ENCODE measurements around the gene OAS3.
"Not testable (repeated sequence)": the region's sequence is repeated elsewhere in the genome, so short reads cannot be mapped to it uniquely, and the experiment has no call there.

OAS3 gene

DNA sequence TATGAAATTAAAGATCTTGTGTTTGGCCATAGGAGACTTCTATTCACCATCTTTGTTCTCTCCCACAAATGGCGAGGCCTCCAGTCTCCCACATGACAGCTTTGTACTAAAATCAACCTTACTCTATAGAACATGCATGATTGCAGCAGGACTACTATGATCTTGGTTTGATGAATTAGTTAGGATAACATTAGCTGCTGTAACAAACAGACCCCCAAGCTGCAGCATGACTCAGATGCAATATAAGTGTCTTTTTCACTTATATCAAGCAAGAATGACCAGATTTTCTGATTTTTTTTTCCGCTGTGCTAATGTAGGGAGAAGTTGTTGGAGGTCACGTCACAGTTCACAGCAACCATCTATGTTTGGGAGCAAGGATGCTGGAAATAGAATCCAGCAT is 10.8 kb upstream of the OAS3 start:
- no peak for DNase-seq (ENCODE audit: low spot score)

GRCh38 chr12:112927925-112928324 is 10.3 kb upstream of the OAS3 start:
- DNase-seq (ENCODE audit: low spot score), result no peak

DNA sequence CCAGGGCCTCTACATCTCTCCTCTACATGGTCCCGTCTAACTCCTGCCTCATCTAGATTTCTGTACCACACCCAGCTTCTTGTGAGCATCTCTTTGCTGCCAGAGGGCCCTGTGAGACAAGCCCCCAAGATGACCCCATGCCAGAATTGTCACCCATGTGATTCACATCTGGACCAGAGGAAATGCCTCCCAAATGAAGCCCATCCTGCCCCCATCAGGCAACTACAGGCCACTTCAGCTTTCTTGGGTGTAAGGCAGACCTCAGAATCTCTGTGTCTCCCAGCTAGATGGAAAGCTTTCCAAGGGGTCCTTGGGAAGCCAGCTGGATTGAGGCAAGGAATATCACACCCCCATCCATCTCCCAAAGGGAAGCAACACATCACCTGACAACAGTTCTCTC is 9.3 kb upstream of the OAS3 start:
- no peak for DNase-seq (ENCODE audit: low spot score)

- no peak for DNase-seq (ENCODE audit: low spot score)
These were observed 8.6 kb upstream of the OAS3 start for GRCh38 chr12:112929715-112930114.

DNA sequence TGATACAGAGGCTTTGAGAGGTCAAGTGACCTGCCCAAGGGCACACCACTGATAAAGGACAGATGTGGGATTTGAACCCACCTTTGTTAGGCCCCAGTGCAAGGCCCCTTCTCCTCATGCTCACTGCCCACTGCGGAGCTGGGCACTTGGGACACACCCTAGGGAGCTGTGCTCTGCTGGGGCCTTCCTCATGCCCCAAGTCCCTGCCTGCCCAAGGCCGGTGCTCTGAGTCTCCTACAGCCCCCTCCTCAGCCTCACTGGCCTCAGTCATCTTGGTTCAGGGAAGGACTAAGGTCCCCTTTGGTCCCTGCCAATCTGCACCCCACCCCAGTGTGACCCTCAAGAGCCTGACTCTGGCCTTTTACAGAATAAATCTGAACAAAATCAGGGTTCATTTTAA is 7.9 kb upstream of the OAS3 start:
- no peak for DNase-seq (ENCODE audit: low spot score)

GRCh38 chr12:112932485-112933128 is 5.7 kb upstream of the OAS3 start:
- DNase-seq (ENCODE audit: low spot score), result no peak

DNA sequence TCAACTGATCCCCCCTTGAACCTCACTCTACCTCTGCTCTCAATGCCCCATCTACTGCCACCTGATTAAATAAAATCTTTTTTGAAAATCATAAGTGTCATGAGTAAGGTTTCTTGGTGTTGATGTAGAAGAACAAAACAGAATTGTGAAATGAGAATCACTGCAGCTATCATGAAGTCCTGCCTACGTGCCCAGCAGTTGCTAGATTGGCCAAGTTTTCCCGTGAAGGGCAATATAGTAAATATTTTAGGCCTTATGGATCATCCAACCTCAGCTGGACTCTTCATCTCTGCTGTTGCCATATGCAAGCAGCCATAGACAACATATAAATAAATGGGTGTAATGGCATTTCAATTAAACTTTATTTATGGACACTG is 5.2 kb upstream of the OAS3 start:
- DNase-seq (ENCODE audit: low spot score), result no peak

DNA sequence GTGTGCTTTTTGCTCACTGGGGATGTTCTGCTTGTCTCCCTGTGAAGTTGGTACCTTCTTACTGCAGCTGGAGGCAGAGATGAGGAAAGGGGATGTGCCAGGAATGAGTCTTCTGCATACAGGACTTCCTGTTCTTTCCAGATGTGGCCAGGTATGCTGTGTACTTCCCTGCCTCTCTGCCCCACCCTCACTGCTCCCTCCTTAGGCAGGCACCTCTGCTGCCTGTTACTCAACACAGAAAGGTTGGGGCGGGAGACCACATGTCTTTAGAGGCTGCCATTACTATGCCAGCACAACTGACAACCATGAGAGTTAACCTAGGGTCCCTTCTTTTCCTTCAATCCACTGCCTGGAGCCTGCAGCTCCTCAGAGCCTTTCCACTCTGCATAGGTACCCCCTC is 2.0 kb upstream of the OAS3 start:
- no peak for DNase-seq (ENCODE audit: low spot score)

GRCh38 chr12:112936927-112937326 is 1.3 kb upstream of the OAS3 start:
- no peak for DNase-seq (ENCODE audit: low spot score)

DNA sequence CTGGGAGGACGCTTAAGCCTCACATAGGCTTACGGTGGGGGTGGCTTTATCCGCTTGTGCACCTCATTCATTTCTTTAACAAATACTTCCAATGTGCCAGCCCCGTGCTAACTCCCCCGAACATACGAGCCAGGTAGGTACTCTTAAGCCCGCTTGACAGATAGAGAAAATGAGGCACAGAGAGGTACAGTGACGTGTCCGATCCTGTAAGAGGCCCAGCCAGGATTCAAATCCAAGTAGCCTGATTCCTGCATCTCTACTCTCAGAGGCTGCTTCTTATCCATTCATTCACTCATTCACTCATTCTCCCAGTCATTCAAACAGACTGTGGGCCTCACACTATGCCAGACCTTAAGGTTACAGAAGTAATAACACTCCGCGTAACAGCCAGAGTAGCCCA is 477 bp downstream of the OAS3 start:
- DNase-seq (ENCODE audit: low spot score), result no peak

DNA sequence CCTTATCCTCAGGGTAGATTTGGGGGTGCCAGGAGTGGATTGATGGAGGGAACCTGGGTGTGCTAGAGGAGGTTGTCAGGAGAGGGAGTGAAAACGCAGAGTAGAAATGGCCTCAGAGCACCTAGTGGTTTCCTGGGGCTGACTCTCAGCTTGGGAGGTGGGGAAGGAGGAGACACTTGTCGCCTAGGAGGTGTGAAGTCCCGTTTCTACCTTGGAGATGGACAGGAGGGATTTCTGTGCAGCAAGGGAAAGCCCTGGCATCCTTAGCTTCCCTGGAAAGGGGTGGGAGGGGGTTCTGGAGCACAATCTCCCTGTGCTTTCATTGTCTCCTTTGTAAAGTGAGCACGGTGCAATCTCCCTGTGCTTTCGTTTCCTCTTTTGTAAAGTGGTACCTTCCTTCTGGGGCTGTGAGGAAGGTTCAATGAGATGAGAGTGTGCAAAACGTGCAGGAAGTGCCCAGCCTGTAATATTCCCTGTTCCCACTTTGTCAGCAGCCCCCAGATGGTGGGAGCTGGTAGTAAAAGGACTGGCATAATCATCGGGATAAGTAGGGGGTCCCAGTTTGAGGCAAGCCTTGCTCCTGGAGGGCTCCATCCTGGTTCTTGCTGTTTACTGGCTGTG is 1.6 kb downstream of the OAS3 start:
- no peak for DNase-seq (ENCODE audit: low spot score)

DNA sequence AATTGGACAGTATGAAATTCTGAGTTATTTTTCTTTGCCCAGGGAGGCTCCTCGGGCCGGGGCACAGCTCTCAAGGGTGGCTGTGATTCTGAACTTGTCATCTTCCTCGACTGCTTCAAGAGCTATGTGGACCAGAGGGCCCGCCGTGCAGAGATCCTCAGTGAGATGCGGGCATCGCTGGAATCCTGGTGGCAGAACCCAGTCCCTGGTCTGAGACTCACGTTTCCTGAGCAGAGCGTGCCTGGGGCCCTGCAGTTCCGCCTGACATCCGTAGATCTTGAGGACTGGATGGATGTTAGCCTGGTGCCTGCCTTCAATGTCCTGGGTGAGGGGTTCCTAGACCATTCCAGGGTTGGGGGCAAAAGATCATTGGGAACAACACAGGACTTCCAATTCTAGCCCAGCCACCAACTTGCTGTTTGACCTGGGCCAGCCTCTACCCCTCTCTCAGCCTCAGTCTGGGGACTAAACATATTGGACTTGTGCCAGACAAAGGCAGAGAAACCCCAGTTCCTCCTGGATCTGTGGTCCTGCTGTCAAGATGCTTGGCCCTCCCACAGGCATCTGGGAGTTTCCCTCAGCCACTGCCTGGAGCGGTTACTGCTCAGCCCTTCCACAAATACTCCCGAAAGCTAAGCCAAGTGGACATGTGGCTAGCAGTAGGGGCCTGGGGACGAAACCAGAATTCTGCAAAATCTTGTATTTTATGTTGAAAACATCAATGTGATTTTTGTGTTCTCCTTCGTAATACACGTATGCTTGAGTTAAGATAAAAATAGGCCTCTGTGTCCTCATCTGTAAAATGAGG is 3.5 kb downstream of the OAS3 start:
- DNase-seq (ENCODE audit: low spot score), result no peak

DNA sequence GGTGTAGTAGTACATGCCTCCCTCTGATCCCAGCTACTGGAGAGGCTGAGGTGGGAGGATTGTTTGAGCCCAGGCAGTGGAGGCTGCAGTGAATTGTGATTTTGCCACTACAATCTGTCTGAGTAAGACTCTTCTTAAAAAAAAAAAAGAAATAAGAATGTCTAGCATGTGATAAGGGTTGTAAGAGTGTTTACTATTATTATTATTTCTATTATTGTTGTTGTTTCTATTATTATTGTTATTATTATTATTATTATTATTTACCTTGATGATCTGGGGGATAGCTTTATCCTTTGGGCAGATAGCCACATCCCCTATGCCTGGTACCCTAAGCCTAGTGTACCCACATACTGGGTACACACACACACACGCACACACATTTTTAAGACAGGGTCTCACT is 4.3 kb downstream of the OAS3 start:
- no peak for DNase-seq (ENCODE audit: low spot score)

GRCh38 chr12:112944024-112944690 is 5.9 kb downstream of the OAS3 start:
- no peak for DNase-seq (ENCODE audit: low spot score)

DNA sequence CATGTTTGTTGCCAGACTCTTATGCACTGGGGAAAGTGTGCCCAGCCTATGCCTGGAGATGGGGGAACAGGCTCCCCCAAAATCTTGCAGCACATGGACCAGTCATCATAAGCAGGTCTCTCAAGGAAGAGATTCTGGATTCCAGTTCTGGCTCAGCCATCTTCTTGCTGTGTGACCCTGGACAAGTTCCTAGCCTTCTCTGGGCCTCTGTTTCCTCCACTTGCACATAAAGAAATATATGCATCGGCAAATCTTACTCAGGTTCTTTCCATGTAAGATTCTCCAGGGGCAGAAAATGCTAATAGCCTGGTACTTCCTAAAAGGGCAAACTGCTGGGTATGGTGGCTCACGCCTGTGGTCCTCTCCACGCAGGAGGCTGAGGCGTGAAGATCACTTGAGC is 7.2 kb downstream of the OAS3 start:
- DNase-seq (ENCODE audit: low spot score), result no peak

- no peak for DNase-seq (ENCODE audit: low spot score)
These were observed 8.1 kb downstream of the OAS3 start for GRCh38 chr12:112946236-112947000.

GRCh38 chr12:112947314-112947713 is 9.0 kb downstream of the OAS3 start:
- no peak for DNase-seq (ENCODE audit: low spot score)

DNA sequence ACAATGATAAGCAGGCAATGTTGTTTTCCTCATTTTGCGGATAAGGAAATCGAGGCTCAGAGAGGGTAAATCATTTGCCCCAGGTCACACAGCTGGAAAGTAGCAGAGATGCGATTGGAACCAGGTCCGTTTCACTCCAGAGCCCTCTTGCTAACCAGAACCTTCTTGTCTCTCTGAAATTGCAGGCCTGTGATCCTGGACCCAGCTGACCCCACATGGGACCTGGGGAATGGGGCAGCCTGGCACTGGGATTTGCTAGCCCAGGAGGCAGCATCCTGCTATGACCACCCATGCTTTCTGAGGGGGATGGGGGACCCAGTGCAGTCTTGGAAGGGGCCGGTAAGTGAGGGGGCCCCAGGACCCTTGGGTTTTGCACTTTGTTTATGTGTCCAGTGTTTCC is 9.5 kb downstream of the OAS3 start:
- DNase-seq (ENCODE audit: low spot score), result no peak

GRCh38 chr12:112948806-112949205 is 10.5 kb downstream of the OAS3 start:
- DNase-seq (ENCODE audit: low spot score), result no peak

GRCh38 chr12:112950701-112951100 is 12.4 kb downstream of the OAS3 start:
- DNase-seq (ENCODE audit: low spot score), result no peak

DNA sequence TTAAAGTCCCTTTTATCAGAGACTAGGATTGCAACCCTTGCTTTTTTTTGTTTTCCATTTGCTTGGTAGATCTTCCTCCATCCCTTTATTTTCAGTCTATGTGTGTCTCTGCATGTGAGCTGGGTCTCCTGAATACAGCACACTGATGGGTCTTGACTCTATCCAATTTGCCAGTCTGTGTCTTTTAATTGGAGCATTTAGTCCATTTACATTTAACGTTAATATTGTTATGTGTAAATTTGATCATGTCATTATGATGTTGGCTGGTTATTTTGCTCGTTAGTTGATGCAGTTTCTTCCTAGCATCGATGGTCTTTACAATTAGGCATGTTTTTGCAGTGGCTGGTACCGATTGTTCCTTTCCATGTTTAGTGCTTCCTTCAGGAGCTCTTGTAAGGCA is 18.9 kb downstream of the OAS3 start:
- not testable (repeated sequence) for DNase-seq (ENCODE audit: low spot score)

GRCh38 chr12:112961074-112961473 is 22.8 kb downstream of the OAS3 start:
- DNase-seq (ENCODE audit: low spot score), result no peak
